ENCODE data around the gene GRB14.

- no peak for TF ChIP-seq CTCF (IDR thresholded peaks at IDR 0.05)
- no peak for TF ChIP-seq POLR2A (IDR thresholded peaks at IDR 0.05)
These were observed 171.6 kb downstream of the GRB14 start for GRCh38 chr2:164449706-164450105.

Measured in tibial nerve (tissue), 3 donors.